DMS153 (cell line): ENCODE data around the gene SUSD4.

Experiments used
- DNase-seq: peaks from one replicate; lab custom pipeline; 2025; lab: John Stamatoyannopoulos, UW

SUSD4 gene

GRCh38 chr1:223329252-223329651 lies 34.7 kb downstream of the SUSD4 start:
- DNase-seq = no peak

- no peak for DNase-seq
These were observed 35.4 kb downstream of the SUSD4 start for GRCh38 chr1:223328566-223328965.

GRCh38 chr1:223326776-223327175 lies 37.2 kb downstream of the SUSD4 start:
- DNase-seq = no peak

- DNase-seq = no peak
These were observed 40.2 kb downstream of the SUSD4 start for GRCh38 chr1:223323491-223324484.

DNA sequence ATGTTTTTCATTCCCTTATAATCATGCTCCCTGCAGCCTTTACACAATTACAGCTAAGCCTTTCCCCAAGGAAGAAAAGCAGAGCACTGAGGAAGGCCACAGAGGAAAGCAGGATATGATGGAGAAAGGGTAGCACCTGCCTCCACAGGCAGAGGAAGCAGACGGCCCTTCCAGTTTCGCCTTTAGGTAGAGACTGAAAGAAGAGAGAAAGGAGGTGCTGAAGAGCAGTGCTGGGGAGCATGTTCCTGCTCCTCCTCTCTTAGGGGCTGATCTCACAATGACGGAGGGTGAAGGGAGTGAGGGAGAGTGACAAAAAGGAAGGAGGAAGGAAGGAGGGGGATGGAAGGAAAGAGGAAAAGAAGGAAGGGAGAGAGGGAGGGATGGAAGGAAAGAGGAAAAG lies 41.1 kb downstream of the SUSD4 start:
- DNase-seq = no peak

DNA sequence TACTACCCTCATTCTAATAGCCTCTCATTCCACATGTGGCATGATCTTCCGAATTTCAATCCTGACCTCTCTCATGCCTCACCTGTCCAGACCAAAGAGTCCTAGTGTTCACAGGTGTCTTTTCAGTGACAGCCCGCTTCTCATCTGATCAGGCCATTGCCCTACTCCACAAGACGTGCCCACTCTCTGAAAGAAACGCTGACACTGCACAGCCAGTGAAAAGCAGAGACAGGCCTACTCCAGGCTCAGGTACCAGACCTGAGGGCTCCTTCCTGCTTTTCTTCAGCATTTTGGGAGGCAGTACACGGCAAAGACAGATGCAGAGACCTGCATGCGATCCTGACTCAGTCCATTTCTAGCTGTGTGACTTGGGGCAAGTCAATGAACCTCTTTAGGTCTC lies 43.0 kb downstream of the SUSD4 start:
- DNase-seq = no peak

DNA sequence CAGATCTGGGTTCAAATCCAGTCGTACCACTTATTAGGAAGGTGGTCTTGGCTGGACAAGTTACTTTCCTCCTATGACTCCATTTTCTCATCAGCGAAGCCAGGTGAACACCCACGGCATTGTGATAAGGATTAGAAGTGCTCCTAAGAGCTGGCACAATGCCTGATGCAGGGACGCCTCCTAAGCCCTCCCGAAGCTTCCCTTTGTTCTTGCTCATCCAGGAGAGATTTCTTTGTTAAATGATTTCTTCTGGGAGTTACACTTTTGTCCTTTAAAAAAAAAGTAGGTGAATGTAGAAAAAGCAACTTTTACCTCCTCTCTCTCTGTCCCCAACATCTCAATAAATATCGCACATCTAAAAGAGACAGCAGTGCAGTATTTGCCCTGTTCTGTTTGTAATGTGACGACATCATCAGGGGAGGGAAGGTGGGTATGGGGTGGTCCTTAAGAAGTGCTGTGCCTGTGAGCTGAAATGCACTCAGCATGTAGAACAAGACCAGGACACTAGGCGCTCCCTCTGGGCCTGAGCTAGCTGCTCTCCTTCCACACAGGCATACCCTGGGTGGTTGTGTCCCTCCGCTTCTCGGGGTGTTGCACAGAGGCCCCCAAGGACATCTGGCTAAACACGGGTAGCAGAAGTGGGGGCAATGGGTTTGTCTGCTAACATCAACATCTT lies 43.9 kb downstream of the SUSD4 start:
- no peak for DNase-seq

GRCh38 chr1:223319398-223319797 lies 44.6 kb downstream of the SUSD4 start:
- no peak for DNase-seq

GRCh38 chr1:223316082-223316481 lies 47.9 kb downstream of the SUSD4 start:
- DNase-seq = no peak

- no peak for DNase-seq
These were observed 48.3 kb downstream of the SUSD4 start for GRCh38 chr1:223315665-223316064.

DNA sequence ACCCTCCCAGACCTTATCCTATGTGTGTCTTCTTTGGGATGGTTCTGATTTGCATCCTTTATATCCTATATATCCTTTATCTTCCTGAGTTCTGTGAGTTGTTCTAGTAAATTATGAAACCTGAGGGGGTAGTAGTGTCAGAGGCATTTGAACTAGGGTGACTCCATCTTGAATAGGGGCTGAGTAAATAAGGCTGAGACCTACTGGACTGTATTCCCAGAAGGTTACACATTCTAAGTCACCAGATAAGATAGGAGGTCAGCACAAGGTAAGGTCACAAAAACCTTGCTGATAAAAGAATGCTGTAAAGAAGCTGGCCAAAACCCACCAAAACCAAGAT lies 50.6 kb downstream of the SUSD4 start:
- DNase-seq = no peak

DNA sequence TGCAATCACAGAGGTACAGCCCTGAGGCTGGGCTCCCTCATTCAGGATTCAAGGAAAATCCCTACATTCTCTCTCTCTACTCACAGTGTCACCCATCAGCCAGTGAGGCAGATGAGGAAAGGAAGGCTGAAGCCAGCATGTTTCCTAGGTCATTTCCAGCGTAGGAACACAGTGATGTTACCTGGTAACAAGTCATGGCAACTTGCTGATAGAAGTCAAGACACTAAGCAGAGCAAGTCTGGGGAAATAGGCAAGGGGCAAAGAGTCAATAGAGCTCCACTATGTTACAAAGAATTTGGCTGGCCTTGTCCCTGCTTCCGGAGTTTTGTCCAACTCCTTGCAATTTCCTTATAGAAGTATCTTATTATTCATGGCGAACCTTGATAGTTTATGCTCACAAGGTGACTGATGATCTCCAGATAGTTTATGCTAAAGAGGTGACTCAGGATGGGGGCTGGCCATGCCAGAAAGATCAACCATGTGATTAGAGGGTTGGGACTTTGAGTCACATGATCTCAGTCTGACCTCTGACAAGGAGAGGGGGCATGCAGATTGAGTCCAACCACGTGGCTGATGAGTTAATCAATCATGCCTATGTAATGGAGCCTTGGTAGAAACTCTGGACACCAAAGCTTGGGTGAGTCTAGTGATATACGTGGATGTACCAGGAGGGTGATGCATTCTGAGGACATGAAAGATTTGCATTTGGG lies 51.1 kb downstream of the SUSD4 start:
- DNase-seq = no peak

DNA sequence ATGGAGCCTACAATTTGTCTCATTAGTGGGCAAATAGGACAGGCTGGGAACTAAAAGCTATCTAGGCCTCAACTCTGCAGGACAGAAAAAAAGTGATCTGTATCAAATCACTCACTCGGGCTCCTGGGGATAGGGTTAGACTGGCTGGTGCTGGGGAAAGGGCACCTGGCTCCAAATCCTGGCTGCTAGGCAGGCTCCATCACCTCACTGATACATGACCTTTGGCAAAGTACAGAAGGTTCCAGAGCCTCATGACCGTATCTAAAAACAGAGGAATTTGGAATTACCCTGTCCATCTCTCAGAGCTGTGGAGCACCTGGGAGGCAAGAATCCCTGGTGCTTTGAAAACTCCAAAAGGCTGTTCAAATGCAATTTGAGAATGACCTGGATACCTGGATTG lies 51.7 kb downstream of the SUSD4 start:
- DNase-seq = no peak

DNA sequence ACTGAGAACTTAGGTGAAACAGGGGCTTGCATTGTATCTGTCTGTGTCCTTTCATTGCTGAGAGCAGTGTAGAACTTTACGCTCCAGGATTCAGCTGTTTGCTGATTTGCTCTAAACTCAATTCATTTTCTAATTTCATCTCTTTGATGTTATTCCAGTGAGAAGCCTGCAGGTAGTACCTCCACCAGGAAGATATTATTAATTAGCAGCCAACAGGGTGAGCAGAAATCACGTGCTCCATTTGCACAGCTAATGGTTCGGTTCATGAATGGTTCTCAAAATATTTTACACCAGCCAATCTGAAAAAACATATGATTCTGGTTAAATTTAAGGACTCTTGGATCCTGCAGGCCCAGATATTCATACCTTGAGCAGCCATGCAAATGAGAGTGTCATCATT lies 52.1 kb downstream of the SUSD4 start:
- no peak for DNase-seq

DNA sequence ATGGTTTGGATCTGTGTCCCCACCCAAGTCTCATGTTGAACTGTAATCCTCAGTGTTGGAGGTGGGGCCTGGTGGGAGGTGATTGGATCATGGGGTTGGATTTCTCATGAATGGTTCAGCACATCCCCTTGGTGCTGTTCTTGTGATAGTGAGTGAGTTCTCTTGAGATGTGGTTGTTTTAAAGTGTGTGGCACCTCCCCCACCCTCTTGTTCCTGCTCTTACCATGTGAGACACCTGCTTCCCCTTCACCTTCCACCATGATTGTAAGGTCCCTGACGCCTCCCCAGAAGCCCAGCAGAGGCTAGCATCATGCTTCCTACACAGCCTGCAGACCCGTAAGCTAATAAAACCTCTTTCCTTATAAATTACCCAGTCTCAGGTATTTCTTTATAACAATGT lies 55.8 kb downstream of the SUSD4 start:
- no peak for DNase-seq

DNA sequence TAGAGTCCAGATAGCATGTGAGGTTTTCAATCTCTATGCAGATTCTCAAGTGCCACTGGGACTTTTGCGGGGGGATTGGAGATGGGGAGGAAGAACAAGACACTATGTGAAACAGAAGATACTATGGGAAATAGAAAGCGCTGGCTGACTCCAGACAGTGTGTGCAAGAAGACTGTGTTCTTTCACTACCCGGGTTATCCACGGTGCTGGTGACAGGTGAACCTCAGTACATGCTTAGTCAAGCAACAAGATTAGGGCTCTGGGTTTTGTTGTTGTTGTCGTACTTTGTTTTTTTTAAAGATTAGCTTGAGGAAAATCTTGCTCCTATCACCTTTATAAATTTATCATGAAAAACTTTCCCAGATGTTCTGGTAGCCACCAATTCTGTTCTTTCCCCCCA lies 56.4 kb downstream of the SUSD4 start:
- DNase-seq = no peak

DNA sequence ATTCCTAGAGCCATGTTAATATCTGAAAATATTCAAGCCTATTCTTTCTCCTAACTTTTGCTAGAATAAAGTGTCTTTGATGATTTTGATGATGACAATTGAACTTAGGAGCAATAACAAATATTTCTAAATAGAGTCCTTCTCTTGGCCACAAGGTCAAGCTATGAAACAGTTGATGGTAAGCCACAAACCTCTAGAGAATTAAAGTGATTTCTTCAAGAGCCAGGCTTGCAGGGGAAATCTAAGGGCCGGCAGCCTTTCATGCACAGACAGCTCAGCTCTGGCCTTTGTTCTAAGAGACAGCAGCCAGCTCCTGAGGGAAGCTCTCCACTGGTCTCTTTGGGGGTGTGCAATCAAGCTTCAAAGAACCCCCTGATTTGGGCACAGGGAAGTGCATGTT lies 59.0 kb downstream of the SUSD4 start:
- no peak for DNase-seq

DNA sequence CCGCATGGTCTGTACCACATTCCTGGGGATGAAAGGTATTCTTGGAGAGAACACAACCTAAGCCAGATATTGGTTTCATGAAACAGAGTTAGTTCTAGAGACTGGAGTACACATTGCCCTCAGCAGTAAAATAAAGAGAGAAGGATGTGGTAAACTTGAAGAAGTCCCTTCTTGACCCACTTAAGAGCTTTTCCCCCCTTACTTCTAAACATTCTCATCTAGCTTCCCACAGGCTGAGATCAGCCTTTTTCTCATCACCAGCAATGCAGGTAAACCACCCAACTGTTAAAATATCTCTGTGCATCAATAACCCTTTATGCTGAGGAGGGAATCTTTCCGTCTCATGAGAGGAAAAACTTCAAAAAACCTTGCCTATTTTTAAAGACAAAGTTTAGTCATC lies 62.6 kb downstream of the SUSD4 start:
- no peak for DNase-seq

DNA sequence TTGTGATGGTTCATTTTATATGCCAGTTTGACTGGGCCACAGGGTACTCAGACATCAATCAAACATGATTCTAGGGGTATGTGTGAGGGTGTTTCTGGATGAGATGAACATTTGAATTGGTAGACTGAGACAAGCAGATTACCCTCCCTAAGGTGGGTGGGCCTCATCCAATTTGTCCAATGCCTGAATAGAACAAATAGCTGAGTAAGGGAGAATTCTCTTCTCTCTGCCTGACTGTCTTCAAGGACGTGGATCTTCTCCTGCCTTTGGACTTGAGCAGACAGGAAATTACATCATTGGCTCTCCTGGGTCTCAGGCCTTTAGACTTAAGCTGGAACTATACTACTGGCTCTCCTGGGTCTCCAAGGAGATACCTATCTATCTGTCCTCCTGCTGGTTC lies 64.4 kb downstream of the SUSD4 start:
- no peak for DNase-seq

DNA sequence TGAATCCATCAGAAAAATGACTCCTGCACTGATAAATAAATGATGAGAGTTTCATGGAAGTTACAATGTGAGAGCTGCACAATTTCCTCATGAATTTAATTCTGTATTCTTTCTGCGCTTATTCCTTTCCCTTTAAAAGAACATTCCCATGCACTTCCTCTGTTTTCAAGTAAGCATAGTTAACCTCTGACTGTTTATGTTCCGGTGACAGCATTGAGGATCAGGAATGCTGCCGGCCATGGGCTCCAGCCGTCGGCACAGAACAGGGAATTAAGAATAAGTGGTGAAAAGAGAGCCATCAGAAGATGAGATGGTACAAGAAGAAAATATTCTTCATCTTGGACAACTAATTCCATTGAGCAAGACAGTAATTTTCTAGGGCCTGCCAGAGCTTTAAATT lies 65.3 kb downstream of the SUSD4 start:
- DNase-seq = no peak

- DNase-seq = no peak
These were observed 66.2 kb downstream of the SUSD4 start for GRCh38 chr1:223297800-223298199.

- DNase-seq = no peak
These were observed 72.2 kb downstream of the SUSD4 start for GRCh38 chr1:223291796-223292195.

GRCh38 chr1:223290397-223290796 lies 73.6 kb downstream of the SUSD4 start:
- no peak for DNase-seq
